ENCODE results near the gene B4GALT4.

Gene B4GALT4

DNA sequence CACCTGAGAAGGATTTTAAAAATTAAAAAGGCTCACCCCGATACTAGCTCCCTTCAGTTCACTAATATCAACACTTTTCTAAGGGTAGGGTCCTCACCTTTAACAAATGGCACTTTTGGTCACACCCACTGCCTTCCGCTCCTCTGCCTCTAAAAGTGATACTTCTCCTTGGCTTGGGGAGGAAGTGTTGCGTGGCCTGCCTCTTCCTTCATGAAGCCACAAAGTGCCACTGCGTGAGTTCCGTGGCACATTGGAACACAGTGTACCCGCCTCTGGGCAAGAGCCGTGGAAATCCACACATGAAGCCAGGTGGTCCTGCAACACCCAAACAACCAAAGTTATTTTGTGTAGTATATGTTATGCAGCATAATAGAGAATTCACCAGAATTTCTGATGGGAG is 3.9 kb downstream of the B4GALT4 start:
- DNase-seq = no peak

DNA sequence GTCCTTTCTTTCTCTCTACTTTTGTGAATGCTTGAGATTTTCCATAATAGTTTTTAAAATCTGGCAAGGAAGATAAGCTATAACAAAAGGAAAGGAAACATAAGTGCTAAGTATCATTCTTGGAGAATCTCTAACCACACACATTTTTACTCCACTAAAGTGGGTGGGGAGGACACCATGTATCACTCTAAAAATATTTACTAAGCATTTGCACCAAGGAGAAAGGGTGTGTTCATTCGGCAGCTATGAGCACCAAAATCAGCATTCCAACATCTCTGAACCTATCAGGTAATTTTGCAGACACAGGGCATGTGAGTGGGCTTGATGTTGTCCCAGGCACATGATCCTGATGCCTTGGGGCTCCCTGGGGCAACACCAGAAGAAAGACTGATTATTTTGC is 5.5 kb downstream of the B4GALT4 start:
- no peak for DNase-seq

DNA sequence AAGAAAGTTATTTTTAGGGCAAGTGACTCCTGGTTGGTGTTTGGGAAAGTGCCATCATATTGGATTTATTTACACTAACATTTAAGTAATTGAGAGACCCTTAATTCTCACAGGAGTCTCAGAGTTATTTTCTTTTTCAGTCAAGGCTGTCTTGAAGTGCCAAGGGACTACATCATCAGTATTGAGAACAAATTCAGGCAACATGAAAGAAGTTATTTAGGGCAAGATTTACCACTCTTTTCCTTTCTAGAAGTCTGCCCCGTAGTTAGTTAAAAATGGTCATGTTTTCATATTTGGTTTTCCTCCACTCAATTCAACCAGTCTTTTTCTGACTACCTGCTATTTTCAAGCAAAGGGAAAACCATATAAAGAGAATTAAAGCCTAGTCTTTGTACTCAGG is 6.1 kb downstream of the B4GALT4 start:
- DNase-seq = no peak

DNA sequence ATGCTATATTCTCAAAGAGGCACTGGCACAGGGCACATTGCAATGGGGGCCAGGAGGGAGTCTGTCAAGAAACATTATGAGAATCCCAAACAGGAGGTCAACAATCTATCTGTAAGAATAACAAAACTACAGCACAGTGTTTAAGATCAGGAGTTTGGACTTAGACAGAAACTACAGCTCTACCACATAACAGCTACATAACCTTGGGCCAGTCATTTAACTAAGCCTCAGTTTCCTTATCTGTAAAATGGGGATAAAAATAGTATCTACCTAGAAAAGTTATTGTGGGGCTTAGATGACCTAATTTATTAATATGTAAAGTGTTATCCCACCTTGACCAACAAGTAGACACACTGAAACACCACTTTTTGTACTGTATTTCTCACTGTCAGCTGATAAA is 9.9 kb downstream of the B4GALT4 start:
- no peak for DNase-seq

DNA sequence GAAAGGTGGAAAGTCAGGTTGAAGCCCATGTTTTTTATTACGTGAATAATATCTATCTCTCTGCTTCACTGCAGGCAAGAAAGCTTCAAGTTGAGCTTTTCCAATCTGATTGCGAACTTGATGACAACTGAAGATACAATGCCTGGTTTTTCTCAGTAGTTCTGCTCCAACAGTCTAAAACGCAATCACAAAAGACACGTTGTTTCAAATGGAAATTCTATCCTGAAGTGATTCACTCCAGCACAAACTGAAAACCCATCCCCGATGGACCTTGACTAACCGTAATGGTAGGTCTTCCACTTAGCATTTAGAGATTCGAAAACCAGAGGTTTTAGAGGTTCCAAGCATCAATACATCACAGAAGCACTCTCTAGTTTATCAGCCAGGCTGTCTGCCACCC is 10.6 kb downstream of the B4GALT4 start:
- no peak for DNase-seq

DNA sequence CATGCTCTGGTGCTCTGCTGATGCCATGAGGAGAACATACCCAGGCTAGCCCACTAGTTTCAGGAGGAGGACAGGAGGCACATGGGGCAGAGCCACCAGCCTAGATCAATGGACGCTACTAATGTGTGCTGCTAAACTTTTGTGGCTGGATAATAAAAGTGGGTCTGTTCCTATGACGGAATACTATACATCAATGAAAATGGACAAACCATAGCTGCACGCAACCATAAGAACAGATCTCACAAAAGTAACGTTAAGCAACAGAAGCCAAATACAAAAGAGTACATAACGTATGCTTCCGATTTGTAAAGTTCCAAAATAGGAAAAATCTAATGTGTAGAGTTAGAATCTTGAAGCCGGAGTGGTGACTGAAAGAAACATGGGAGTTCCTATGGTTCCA is 11.5 kb downstream of the B4GALT4 start:
- DNase-seq = no peak

DNA sequence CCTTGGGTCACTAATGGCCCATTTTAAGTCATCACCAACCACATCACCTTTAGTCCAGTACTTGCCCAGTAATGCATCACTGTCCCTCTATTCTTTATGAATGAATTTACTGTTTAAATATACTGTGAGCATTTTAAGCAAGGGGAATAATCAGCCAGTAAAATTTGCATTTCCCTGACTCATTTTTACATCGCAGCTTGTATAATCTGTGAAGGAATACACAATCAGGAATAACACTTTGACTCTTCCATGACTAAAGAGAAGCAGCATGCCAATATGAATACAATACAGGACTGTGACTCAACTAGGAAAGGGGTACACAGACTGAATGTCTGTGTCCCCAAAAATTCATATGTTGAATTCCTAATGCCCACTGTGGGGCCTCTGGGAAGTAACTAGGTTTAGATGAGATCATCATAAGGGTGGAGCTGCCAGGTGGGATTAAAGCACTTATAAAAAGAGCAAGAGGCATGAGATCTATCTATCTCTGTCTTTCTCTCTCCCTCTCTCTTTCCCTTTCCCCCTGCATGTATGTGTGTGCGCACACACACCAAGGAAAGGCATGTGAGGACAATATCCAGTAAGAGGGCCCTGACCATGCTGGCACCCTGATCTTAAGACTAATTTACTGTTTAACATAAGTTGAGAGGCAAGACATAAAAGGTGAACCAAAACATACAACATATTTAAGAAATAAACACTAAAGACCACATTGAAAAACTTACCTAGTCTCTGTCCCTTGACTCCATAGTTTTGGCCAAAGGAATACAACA is 12.1 kb downstream of the B4GALT4 start:
- no peak for DNase-seq

DNA sequence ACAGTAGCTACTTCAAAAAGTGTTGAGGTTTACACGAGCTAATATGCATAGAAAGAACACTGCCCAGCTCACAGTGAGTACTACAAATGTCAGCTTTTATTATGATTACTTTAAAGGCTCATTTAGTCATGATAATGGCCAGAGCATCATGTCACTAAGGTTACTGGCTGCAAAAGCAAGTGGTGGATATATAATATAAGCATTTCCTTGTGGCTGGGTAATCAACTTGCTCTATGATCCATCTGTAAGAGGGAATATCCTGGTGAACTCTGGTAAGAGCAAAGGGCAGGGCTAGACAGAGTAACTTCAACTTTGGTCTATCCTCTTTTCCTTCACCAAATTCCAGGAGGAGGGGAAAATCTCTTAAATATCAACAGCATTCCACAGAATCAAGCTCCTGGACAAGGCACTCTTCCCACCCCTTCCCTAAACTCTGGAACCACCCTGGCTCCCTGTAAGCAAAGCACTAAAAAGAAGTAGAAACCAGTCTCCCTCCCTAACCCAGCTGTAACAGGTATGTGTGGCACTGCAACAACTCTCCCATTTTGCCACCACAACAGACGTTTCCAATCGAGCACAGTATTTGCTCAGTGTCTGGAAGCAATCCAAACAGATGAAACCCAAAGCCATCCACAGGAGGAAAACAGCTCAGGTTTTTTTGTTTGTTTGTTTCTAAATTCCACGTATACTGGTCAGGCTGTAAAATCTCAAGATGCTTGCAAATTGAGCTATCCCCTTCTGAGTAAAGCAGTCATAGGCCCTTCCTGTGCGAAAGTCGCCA is 13.4 kb downstream of the B4GALT4 start:
- no peak for DNase-seq

DNA sequence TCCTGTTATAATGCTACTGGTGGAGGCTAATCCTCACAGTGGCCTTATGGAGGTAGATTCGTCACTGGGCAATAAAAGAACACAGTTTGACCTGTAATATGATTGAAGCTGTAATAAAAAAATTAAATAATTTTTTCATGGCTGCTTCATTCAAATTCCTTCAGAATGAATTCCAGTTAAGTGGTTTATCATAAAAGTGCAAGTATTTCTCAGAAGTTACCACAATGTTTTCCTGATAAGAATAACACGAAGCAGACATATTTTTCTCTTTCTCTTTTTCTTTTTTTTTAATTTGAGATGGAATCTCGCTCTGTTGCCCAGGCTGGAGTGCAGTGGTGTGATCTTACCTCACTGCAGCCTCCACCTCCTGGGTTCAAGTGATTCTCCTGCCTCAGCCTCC is 15.6 kb downstream of the B4GALT4 start:
- peak; percentile 67 for DNase-seq

DNA sequence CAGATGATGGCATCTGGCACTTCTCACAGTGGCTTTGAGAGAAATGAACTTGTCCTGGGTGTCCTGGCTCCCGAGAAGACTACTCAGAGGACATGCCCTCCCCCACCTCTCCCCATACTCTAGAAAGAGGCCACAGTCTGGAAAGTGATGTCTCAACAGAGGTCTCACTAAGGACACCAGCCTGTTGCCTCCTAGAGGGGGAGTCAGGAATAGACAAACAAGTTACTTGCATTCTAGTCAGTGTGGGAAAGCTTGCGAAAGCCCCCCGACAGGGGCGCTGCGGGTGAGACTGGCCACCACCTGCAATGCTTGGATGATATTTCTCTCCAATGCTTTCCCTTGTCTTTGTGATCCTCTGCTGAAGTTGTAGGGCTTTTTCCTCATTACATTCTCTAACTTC is 17.2 kb downstream of the B4GALT4 start:
- DNase-seq = peak; percentile 6

DNA sequence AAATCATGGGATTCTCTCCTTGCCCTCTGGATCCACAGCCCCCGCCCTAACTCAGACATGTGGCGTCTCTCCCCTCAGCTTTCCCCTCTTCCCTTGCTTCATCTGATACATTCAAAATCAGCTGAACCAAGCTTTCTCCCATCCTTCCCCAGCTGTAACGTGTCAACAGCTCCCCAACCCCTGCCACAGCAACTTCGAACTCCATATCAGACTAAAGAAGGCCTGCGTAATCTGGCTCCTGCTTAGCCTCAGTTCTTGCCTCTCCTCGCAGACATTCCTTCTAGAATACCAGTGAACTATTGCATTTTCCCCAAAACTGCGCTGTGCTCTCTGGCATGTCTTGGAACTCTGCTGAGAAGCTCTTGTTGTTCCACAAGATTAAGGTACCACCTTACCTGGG is 18.3 kb downstream of the B4GALT4 start:
- no peak for DNase-seq

DNA sequence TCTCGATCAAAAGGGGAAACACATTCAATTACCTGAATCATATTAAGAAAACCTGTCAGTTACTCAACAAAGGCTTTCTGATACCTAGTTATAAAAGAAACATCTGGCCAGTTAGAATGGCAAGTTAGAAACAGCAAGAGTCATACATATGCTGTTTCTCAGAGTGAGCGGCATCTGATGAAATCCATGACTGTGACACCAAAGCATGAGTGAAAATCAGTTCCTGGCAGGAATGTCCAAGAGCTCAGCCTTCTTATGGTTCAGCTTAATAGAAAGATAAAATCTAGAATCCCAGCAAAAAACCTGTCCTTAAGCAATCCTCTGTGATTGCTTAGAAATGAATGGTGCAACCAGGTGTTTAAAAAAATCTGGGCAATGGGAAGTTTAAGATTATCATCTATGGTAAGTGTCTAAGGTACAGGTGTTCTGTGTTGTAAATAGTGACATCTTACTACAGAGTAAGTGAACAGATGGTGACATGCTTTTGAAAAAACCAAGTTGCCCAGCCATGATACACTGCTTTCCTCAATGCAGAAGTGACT is 18.8 kb downstream of the B4GALT4 start:
- no peak for DNase-seq

DNA sequence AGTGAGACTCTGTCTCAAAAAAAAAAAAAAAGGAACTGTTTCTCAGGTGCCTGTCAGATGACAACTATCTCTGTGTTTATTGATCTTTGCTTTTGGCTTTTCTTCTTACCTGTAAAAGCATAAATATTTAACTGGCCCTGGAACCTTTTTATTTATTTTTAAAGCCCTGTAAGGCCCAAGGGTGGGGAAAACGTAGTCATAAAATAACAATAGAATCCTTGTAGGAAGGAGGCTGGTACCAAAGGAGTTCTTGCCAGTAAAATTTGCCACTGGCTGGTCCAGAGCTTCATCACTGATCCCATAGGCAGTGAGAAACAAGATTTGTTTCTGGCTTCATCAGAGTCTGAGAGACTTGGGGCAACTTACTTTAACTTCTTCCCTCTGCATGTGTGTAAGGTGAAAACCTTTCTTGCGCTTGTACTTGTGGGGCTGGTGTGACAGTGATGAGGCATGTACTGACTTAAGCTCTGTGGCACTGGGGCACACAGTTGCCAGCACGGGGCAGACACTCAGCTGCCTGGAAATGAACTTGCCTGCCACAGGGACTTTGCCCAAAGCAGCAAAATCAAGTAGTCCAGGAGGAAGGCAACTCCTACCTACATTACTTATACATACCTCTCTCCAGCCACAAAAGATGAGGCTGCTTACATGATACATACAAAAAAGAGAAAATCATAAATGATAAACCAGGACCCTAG is 19.6 kb downstream of the B4GALT4 start:
- no peak for DNase-seq

DNA sequence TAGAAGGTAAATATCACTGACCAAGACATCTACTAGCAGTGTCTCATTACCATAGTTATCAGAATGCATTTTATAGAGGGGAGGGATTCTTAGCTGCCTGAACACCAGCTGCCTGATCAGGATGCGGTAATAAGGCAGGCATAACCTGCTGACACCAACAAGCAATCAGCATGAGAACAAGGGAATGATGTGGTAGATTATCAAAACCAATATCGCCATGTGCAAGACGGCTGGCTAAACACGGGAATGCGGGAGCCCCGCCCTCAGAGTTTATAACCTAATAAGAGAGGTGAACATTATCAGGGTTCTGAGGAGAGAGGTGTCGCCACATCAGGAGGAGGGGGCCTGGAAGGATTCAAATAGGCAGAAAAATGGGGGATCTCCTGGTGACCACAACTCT is 20.5 kb downstream of the B4GALT4 start:
- DNase-seq = no peak

DNA sequence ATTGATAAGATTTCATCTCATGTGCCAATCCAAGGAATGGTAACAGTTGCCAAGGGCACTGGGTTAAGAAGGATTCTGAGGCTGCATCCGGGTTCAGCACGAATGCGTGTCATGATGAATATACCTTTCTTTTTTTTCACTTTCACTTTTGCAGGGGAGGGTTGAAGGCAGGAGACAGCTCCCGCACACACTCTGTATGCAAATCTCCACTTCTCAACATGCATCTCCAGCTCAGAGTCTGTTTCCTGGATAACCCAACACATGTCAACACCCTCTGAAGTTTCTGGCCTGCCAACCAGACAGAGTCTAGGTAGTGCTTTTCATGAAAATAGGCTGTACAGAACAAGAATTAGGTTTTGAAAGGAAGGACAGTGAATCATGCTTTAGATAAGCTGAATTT is 21.6 kb downstream of the B4GALT4 start:
- DNase-seq = peak; percentile 8

DNA sequence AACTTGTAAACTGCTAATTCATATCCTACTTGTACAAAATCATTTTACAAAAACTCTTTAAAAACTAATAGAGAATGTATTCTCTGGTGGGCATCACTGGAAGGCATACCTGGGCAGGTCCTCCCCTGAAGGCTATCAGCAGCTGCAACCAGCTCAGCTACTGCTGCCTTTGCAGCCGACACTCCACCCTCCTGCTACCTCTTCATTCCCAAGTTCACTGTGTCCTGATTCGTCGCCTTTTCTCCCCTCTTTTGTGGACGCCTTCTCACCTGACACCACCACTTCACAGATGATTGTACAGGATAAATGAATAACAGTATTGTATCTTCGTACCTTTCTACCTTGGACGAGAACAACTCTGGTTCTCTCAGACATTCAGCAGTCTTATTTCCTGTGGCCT is 28.9 kb downstream of the B4GALT4 start:
- no peak for DNase-seq

DNA sequence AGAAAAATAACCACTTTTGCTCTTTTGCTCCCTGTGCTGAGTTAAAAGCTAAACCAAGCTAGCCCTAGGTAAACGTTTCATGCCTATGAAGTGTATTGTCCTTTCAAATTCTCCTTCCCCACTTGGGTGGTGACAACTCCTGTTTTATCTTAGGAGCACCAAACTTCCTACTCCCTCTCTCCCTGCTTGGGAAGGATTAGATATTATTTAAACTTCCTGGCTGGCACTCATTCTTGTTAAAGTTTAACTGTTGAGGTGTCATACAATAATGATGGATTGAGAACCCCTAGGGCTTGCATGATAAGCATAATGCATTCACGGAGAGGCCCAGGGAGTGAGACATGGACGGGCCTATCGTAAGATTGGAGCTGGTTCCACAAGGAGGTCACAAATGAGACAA is 29.5 kb downstream of the B4GALT4 start:
- DNase-seq = no peak

DNA sequence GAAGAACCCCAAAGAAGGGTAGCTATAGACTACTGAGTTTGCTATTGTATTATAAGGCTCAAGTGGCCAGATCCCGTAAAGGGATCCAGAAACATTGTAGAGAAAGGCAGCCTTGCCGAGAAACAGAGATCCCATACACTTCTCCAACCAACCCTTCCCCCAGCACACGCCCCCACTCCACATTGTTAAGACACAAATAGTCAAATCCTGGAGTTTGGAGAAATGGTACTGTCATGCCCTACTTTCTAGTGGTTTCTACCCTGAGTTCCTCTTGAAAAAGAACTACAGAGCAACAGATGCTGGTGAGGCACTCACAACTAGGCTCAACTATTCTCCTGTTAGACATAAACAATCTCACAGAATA is 33.2 kb downstream of the B4GALT4 start:
- no peak for DNase-seq

DNA sequence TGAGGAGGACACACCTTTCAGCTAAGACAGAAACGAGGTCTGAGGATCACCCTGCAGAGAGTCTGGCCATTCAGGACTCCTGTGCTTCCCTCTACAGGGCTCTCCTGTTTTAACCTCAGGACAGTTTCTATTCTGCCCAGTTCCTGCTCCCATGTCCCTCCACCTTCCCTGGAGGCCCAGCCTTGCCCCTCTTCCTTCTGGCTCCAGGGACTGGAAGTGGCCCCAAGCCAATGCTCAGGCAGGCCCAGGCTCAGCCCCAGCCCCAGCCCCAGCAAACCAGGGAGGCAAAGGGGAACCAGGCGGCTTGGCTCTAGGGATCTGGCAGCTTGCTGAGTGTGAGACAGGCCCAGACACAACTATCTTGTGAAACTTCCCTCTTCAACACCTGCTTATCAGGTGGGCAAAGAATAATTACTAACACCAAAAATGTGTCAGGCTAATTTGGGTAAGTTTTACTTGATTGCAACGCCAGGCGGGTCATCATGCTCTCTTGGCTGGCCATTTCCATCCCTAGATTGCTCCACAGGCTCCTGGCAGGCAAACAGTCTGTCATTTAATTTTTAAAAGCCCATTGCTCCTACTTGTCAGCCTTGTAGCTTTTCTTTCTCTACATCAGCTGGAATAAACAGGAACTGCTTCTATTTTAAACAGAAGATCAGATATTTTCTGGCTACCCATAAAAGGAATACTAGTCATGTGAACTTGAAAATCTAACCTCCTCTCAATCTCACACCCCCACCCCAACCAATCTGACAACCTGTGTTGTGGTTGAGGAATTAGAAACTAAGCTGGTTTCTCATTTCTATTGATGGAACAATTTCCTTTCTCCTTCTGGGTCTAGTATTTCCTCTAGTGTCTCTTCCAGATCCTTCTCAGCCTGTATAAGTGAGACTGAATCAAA is 33.8 kb downstream of the B4GALT4 start:
- peak; percentile 35 for DNase-seq

DNA sequence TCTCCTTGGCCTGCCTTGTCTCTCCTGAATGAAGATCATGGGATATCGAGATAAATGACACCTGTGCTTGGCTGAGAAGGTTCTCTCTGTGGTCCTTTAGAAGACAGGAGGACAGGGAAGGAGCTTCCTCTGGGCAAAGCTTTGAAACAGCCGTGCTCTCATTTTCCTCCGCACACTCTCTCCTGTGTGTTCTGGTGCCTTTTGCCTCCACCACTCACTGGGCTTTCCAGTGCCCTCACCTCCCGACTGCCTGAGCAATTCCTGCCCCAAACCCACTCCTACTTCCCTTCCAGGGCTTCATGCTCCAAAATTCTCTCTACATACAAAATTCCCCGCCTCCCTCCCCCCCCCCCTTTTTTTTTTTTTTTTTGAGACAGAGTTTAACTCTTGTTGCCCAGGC is 35.0 kb downstream of the B4GALT4 start:
- no peak for DNase-seq

DNA sequence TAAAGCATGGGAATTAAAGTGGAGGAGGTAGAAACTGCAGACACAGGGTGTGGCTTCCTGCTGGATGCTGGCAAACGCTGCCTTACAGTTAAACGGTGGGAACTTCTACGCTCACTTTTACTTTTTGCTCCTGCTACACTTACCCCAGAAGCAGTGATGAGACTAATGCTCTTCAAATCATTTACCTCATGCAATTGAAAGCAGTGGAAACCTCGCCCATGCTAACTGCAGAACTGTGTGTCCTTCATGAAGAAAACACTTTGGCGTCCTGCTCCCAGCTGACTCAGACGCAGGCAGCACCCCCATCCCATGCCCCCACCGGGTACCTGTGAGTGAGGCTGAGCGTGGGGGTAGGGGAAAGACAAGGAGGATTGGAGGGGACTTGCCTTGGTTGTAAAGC is 35.5 kb downstream of the B4GALT4 start:
- DNase-seq = no peak

DNA sequence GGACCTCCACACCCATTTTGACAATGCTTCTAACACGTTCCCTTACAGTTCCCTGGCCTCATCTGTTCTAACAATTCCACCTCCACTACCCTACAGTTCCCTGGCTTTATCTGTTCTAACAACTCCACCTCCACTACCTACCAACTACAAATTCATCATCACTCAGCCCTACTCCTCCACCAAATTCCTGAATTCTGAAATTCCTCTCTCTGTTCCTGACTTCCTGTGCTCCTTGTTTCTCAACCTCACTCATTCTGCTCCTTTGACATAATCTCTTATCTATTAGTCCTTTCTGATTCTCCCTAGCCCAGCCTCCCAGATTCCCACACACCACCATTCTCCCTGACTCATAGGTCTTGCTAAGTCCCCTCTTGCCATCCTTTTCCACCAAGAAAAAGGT is 44.8 kb downstream of the B4GALT4 start:
- DNase-seq = no peak

DNA sequence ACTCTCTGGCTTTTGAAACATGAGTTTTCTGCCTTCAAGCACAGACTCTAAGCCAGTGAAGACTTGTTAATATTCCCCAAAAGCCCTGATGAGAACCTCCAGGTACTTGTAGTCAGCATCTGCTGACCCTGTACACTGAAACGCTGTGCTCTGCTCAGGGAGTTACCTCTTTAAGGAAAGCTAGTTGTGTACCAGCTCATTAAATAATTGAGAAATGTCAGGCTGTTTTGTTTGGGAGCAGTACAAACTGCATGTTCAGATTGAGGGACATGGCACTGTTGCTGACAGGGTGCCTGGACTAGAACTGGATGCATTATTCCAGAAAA is 45.6 kb downstream of the B4GALT4 start:
- DNase-seq = no peak
